ENCODE results near the gene TP73.

GRCh38 chr1:3710251-3710650, 57.9 kb downstream of the TP73 start:
- TF ChIP-seq EZH2 (IDR thresholded peaks at IDR 0.05; ENCODE audit: low read length, unreplicated experiment): no peak
- no peak for TF ChIP-seq CTCF (conservative IDR thresholded peaks at IDR 0.05; ENCODE audit: low read depth, low read length)

Data from PC-3 (cell line).